HCT116 (cell line): ENCODE measurements around the gene APLP1. TPM values are rescaled to one million over a fixed set of nuclear protein-coding genes. Genes with fewer than 3 reads are reported as not detected.

Source experiments
- ATAC-seq: fragments of 200-7000 bp; cut with Tn5 transposase; 2 replicates; pipeline ENCODE4 v1.9.1; 2020; ENCODE audit warnings: mild to moderate bottlenecking, moderate library complexity
- BruUV-seq: library from RNA; stranded (reverse); fragments of 400-500 nt; replicated peaks from 2 replicates; lab custom pipeline; 2021; lab: Mats Ljungman, UMichigan
- CTCF ChIA-PET: fragments of 300-600 bp; sonication (Branson Sonifier 250); formaldehyde crosslinking; loops from one replicate; lab custom pipeline; 2021; ENCODE audit warnings: antibody characterized with exemption; lab: Charles Lee
- POLR2A ChIA-PET: fragments of 300-600, 350-600 bp; sonication (Branson Sonifier 250); formaldehyde crosslinking; loops from one replicate; lab custom pipeline; 2021; ENCODE audit warnings: antibody characterized with exemption; lab: Charles Lee
- RAD21 ChIA-PET, 2 experiments: fragments of 300-600 bp; sonication (Branson Sonifier 250); formaldehyde crosslinking; loops; one replicate each; lab custom pipeline; 2023; ENCODE audit warnings: low total read pairs in 2 of 2; ENCODE audit not compliant: uncharacterized antibody in 2 of 2, unreplicated experiment in 2 of 2, low non-redundant PET in 1 of 2; lab: Charles Lee
- DNase-seq: peaks from one replicate; pipeline ENCODE4 v3.0.0-alpha.2; 2010; ENCODE audit warnings: low read depth, low spot score
- H2AFZ ChIP-seq: fragments of 200-600 bp; shearing (Covaris generic), sonication (generic); 2 replicates; pipeline ENCODE4 v1.6.1; 2017; ENCODE audit warnings: low read depth, mixed run types, mixed read lengths, antibody characterized with exemption, low read length; ENCODE audit not compliant: poor library complexity, severe bottlenecking
- H3K27ac ChIP-seq: 2 replicates; pipeline ENCODE4 v1.5.1; 2012; ENCODE audit warnings: low read depth, low read length
- H3K27me3 ChIP-seq: fragments of 200-600 bp; sonication (generic); 2 replicates; pipeline ENCODE4 v1.6.1; 2016; ENCODE audit warnings: mixed run types, low read length, mixed read lengths; ENCODE audit not compliant: insufficient read depth
- H3K36me3 ChIP-seq, 2 experiments: fragments of 200-500 bp in 1 of 2; fragments of 200-600 bp in 1 of 2; sonication (Bioruptor generic) in 1 of 2; sonication (generic) in 1 of 2; 2 replicates each; pipeline versions ENCODE4 v1.5.1 to v1.6.1; 2014 to 2016; ENCODE audit warnings: low read length in 2 of 2, inconsistent platforms in 1 of 2, mixed read lengths in 1 of 2, mixed run types in 1 of 2; ENCODE audit not compliant: insufficient read depth in 2 of 2, control insufficient read depth in 1 of 2
- H3K4me1 ChIP-seq, 2 experiments: fragments of 200-600 bp in 1 of 2; sonication (generic) in 1 of 2; 2 replicates each; pipeline versions ENCODE4 v1.5.1 to v1.6.1; 2012 to 2017; ENCODE audit warnings: low read length in 2 of 2, inconsistent platforms in 1 of 2, mild to moderate bottlenecking in 1 of 2, mixed read lengths in 1 of 2, mixed run types in 1 of 2, moderate library complexity in 1 of 2; ENCODE audit not compliant: insufficient read depth in 2 of 2, control insufficient read depth in 1 of 2
- H3K4me2 ChIP-seq: fragments of 200-600 bp; sonication (generic); 2 replicates; pipeline ENCODE4 v1.6.1; 2017; ENCODE audit warnings: mixed run types, low read length, mixed read lengths
- H3K4me3 ChIP-seq, 2 experiments: fragments of 200-600 bp in 1 of 2; sonication (generic) in 1 of 2; replicated peaks in 1 of 2; 2 replicates each; pipeline ENCODE4 v1.5.1; 2011 to 2016; ENCODE audit warnings: low read length in 2 of 2, control low read depth in 1 of 2, low read depth in 1 of 2, mild to moderate bottlenecking in 1 of 2, mixed read lengths in 1 of 2, mixed run types in 1 of 2
- H3K79me2 ChIP-seq: fragments of 200-600 bp; sonication (generic); 2 replicates; pipeline ENCODE4 v1.6.1; 2017; ENCODE audit warnings: mild to moderate bottlenecking, mixed run types, low read length, moderate library complexity, mixed read lengths; ENCODE audit not compliant: insufficient read depth
- H3K9ac ChIP-seq: fragments of 200-600 bp; sonication (generic); 2 replicates; pipeline ENCODE4 v1.6.1; 2016; ENCODE audit warnings: low read length, mixed read lengths
- H3K9me2 ChIP-seq: fragments of 200-600 bp; sonication (generic), shearing (Covaris generic); 2 replicates; pipeline ENCODE4 v1.6.1; 2017; ENCODE audit warnings: mixed run types, mild to moderate bottlenecking, moderate library complexity; ENCODE audit not compliant: insufficient read depth
- H3K9me3 ChIP-seq, 2 experiments: fragments of 200-500 bp in 1 of 2; fragments of 200-600 bp in 1 of 2; sonication (Bioruptor generic) in 1 of 2; sonication (generic) in 1 of 2; 2 replicates each; pipeline ENCODE4 v1.6.1; 2014 to 2017; ENCODE audit warnings: low read length in 2 of 2, mixed read lengths in 2 of 2, inconsistent platforms in 1 of 2, low read depth in 1 of 2, mild to moderate bottlenecking in 1 of 2, mixed run types in 1 of 2, moderate library complexity in 1 of 2; ENCODE audit not compliant: control insufficient read depth in 1 of 2, insufficient read depth in 1 of 2
- H4K20me1 ChIP-seq: fragments of 200-600 bp; sonication (generic), shearing (Covaris generic); 2 replicates; pipeline ENCODE4 v1.6.1; 2017; ENCODE audit warnings: mixed run types, mild to moderate bottlenecking, moderate library complexity; ENCODE audit not compliant: insufficient read depth
- EGR1 ChIP-seq: IDR thresholded peaks from 2 replicates; pipeline ENCODE4 v1.6.1; 2012; ENCODE audit warnings: low read depth
- EZH2phosphoT487 ChIP-seq: fragments of 200-600 bp; IDR thresholded peaks from 2 replicates; pipeline ENCODE4 v1.6.1; 2018; ENCODE audit warnings: antibody characterized with exemption, borderline replicate concordance
- MAX ChIP-seq: IDR thresholded peaks from 2 replicates; pipeline ENCODE4 v1.6.1; 2012
- POLR2A ChIP-seq: IDR thresholded peaks from 2 replicates; pipeline ENCODE4 v1.7.0; 2011; ENCODE audit warnings: borderline replicate concordance; ENCODE audit not compliant: insufficient read depth, insufficient read length; ENCODE audit errors: extremely low read depth
- POLR2AphosphoS5 ChIP-seq: IDR thresholded peaks from 2 replicates; pipeline ENCODE4 v1.6.1; 2011; ENCODE audit warnings: mild to moderate bottlenecking, low read depth, low read length, moderate library complexity
- REST ChIP-seq: IDR thresholded peaks from 2 replicates; pipeline ENCODE4 v1.6.1; 2012; ENCODE audit warnings: low read depth
- SIN3A ChIP-seq: IDR thresholded peaks from 2 replicates; pipeline ENCODE4 v1.6.1; 2012; ENCODE audit warnings: low read depth
- SP1 ChIP-seq: IDR thresholded peaks from 2 replicates; pipeline ENCODE4 v1.6.1; 2012; ENCODE audit warnings: low read depth
- YY1 ChIP-seq: IDR thresholded peaks from 2 replicates; pipeline ENCODE4 v1.6.1; 2011; ENCODE audit warnings: low read length, low read depth, moderate library complexity, mild to moderate bottlenecking; ENCODE audit not compliant: insufficient replicate concordance; ENCODE audit errors: extremely low read depth
- intact Hi-C: fragments of 100-400 bp; cut with micrococcal nuclease; formaldehyde crosslinking; loops from 2 replicates; pipeline ENCODE4 v1.10.0; 2022
- total RNA-seq: library from RNA; stranded (reverse); gene quantifications from one replicate; pipeline ENCODE4 v1.2.1, GENCODE V29; 2021; ENCODE audit not compliant: unreplicated experiment

APLP1 gene
- total RNA-seq, 1 experiment from 2014 or later: 41.2 TPM

GRCh38 chr19:35899547-35900214 lies 31.3 kb downstream of the APLP1 start:
- H2AFZ ChIP-seq: no peak overlapping the region
- BruUV-seq: TSS peak; percentile 47
- H3K36me3 ChIP-seq: peaks cover 12 to 28% of the 10 kb centered on the region in 2 experiments; a peak in 2 of 4 replicates
- peaks cover 22 to 43% of the 10 kb centered on the region in 2 experiments for H3K4me1 ChIP-seq
- CTCF ChIA-PET: no interaction called here
- H3K9ac ChIP-seq: peak overlapping the region; percentile 99
- ATAC-seq (peak; percentile 80), DNase-seq (peak; percentile 72)
- RAD21 ChIA-PET: no interaction called here
- peak overlapping the region; percentile 98 to 99 for H3K4me3 ChIP-seq
- no peaks in the 10 kb centered on the region for H4K20me1 ChIP-seq
- peaks cover 37% of the 10 kb centered on the region for H3K79me2 ChIP-seq
- intact Hi-C loops: no loop called here
- H3K9me3 ChIP-seq: no peaks in the 10 kb centered on the region
- POLR2A ChIA-PET: interaction anchor here (1.2 kb wide), 1 partner anchor 29 kb away, joined by 3 read pairs; no protein-coding TSS in a partner anchor
- no peaks in the 10 kb centered on the region for H3K27me3 ChIP-seq
- no peaks in the 10 kb centered on the region for H3K9me2 ChIP-seq
- no peak for TF ChIP-seq EZH2phosphoT487
- TF ChIP-seq POLR2A: no peak
- peak; percentile 41 for TF ChIP-seq SIN3A
- peak; percentile 98 for TF ChIP-seq EGR1
- peak; percentile 82 for TF ChIP-seq SP1
- TF ChIP-seq POLR2AphosphoS5: peak; percentile 90
- TF ChIP-seq YY1: peak; percentile 61
- TF ChIP-seq REST: no peak
- TF ChIP-seq MAX: peak; percentile 64
- peak overlapping the region; percentile 91 for H3K4me2 ChIP-seq
- H3K27ac ChIP-seq: peak overlapping the region; percentile 98
